VCaP (cell line): ENCODE data around the gene IDH2.

Source experiments
- H3K27ac ChIP-seq: fragments of 450-650 bp; 2 replicates; pipeline ENCODE4 v1.5.1; 2017
- CTCF ChIP-seq: fragments of 450-650 bp; conservative IDR thresholded peaks from 2 replicates; pipeline ENCODE4 v1.5.1; 2017; ENCODE audit warnings: mild to moderate bottlenecking, moderate library complexity

The IDH2 gene

GRCh38 chr15:90044191-90044590 lies 58.1 kb downstream of the IDH2 start:
- peak overlapping the region; percentile 16; the same call in 1 of the 2 replicates for H3K27ac ChIP-seq
- no peak for TF ChIP-seq CTCF

GRCh38 chr15:90043530-90044010 lies 58.7 kb downstream of the IDH2 start:
- peak overlapping the region; percentile 16; the same call in 1 of the 2 replicates for H3K27ac ChIP-seq
- TF ChIP-seq CTCF, result no peak

GRCh38 chr15:90042766-90043529 lies 59.3 kb downstream of the IDH2 start:
- TF ChIP-seq CTCF, result no peak
- H3K27ac ChIP-seq, result peak overlapping the region; percentile 16; the same call in 1 of the 2 replicates

- TF ChIP-seq CTCF, result no peak
- peak overlapping the region; percentile 0; the same call in 1 of the 2 replicates for H3K27ac ChIP-seq
Measured at GRCh38 chr15:90042356-90042755, 59.9 kb downstream of the IDH2 start.

- H3K27ac ChIP-seq, result no peak overlapping the region
- TF ChIP-seq CTCF, result no peak
Measured at GRCh38 chr15:90040618-90041017, 61.6 kb downstream of the IDH2 start.

- no peak overlapping the region for H3K27ac ChIP-seq
- TF ChIP-seq CTCF, result no peak
Measured at GRCh38 chr15:90039996-90040395, 62.3 kb downstream of the IDH2 start.

- no peak for TF ChIP-seq CTCF
- H3K27ac ChIP-seq, result no peak overlapping the region
Measured at GRCh38 chr15:90038632-90039095, 63.6 kb downstream of the IDH2 start.
